HepG2 (cell line): Measurements from ENCODE around the gene RAC2. TPM values are rescaled to one million over a fixed set of nuclear protein-coding genes. Genes with fewer than 3 reads are reported as not detected.

Experiments used
- CREB1 ChIP-seq, 2 experiments: fragments of 450-650 bp in 1 of 2; IDR thresholded peaks; 2 replicates each; pipeline ENCODE4 v1.6.1; 2016 to 2017; ENCODE audit warnings: control low read depth in 1 of 2, mild to moderate bottlenecking in 1 of 2, missing compliant biosample characterization in 1 of 2, missing genetic modification characterization in 1 of 2
- HCFC1 ChIP-seq: fragments of 150-350 bp; IDR thresholded peaks from 2 replicates; pipeline ENCODE4 v1.6.1; 2014; ENCODE audit warnings: low read depth, low read length
- HNRNPLL ChIP-seq: fragments of 200-400 bp; formaldehyde crosslinking; IDR thresholded peaks from 2 replicates; pipeline ENCODE4 v1.6.1; 2017; ENCODE audit warnings: mild to moderate bottlenecking, low read depth, low read length; ENCODE audit not compliant: poor library complexity, severe bottlenecking
- KAT2B ChIP-seq: fragments of 150-350 bp; IDR thresholded peaks from 2 replicates; pipeline ENCODE4 v1.6.1; 2014; ENCODE audit warnings: low read depth, low read length, borderline replicate concordance
- KLF9 ChIP-seq: IDR thresholded peaks from 2 replicates; pipeline ENCODE4 v1.6.1; 2016; ENCODE audit warnings: low read depth
- MBNL3 ChIP-seq: fragments of 250-450 bp; sonication (Bioruptor Pico); conservative IDR thresholded peaks from 2 replicates; pipeline ENCODE4 v1.8.0; 2022; ENCODE audit warnings: mild to moderate bottlenecking, inconsistent platforms
- RARG ChIP-seq: sonication (generic); formaldehyde crosslinking; IDR thresholded peaks from 2 replicates; pipeline ENCODE4 v1.4.0; 2020; ENCODE audit warnings: low read depth, mild to moderate bottlenecking, missing genetic modification reagents
- RBFOX2 ChIP-seq: fragments of 200-400 bp; formaldehyde crosslinking; IDR thresholded peaks from 2 replicates; pipeline ENCODE4 v1.6.1; 2017; ENCODE audit warnings: low read depth, mild to moderate bottlenecking, low read length
- SRSF1 ChIP-seq: fragments of 200-400 bp; formaldehyde crosslinking; optimal IDR thresholded peaks from 2 replicates; pipeline ENCODE3; 2017; ENCODE audit warnings: mild to moderate bottlenecking, low read depth, low read length, moderate library complexity
- SUZ12 ChIP-seq: fragments of 150-350 bp; IDR thresholded peaks from 2 replicates; pipeline ENCODE4 v1.6.1; 2014; ENCODE audit warnings: low read depth, low read length
- TBL1XR1 ChIP-seq: fragments of 150-350 bp; IDR thresholded peaks from 2 replicates; pipeline ENCODE4 v1.6.1; 2014; ENCODE audit warnings: borderline replicate concordance, low read length; ENCODE audit not compliant: partially characterized antibody
- ZFP37 ChIP-seq: sonication (generic); formaldehyde crosslinking; IDR thresholded peaks from 2 replicates; pipeline ENCODE4 v1.4.0; 2020; ENCODE audit warnings: missing genetic modification reagents, borderline replicate concordance
- ZIK1 ChIP-seq: sonication (generic); formaldehyde crosslinking; IDR thresholded peaks from 2 replicates; pipeline ENCODE4 v1.5.0; 2020; ENCODE audit warnings: mild to moderate bottlenecking, low read depth, missing genetic modification reagents, borderline replicate concordance
- ZNF160 ChIP-seq: sonication (generic); formaldehyde crosslinking; IDR thresholded peaks from 2 replicates; pipeline ENCODE4 v1.8.0; 2022; ENCODE audit warnings: mild to moderate bottlenecking, inconsistent platforms, missing genetic modification reagents
- ZNF296 ChIP-seq: sonication (generic); formaldehyde crosslinking; conservative IDR thresholded peaks from 2 replicates; pipeline ENCODE4 v1.5.0; 2020; ENCODE audit warnings: mild to moderate bottlenecking, missing genetic modification reagents
- ZNF550 ChIP-seq: sonication (generic); formaldehyde crosslinking; IDR thresholded peaks from 2 replicates; pipeline ENCODE4 v1.4.0; 2020; ENCODE audit warnings: mild to moderate bottlenecking, missing genetic modification reagents, borderline replicate concordance
- ZNF672 ChIP-seq: sonication (generic); formaldehyde crosslinking; IDR thresholded peaks from 2 replicates; pipeline ENCODE4 v1.8.1; 2022; ENCODE audit warnings: missing genetic modification reagents
- ZNF780A ChIP-seq: sonication (generic); formaldehyde crosslinking; IDR thresholded peaks from 2 replicates; pipeline ENCODE4 v1.8.0; 2022; ENCODE audit warnings: mild to moderate bottlenecking, missing genetic modification reagents, moderate library complexity
- polyA plus RNA-seq, 8 experiments: library from polyadenylated mRNA; depleted of rRNA in 3 of 8; stranded (reverse) in 7 of 8; unstranded in 1 of 8; fragments of >200 nt; fragmentation: Illumina TruSeq in 4 of 8; extraction: Trizol in 4 of 8; gene quantifications; 2 replicates each; pipeline versions ENCODE4 v1.2.1 to v1.2.3, GENCODE V29; 2011 to 2016; ENCODE audit warnings: low read depth in 4 of 8, missing spikeins in 1 of 8, mixed read lengths in 1 of 8; ENCODE audit not compliant: insufficient read depth in 1 of 8
- total RNA-seq, 5 experiments: library from RNA; depleted of rRNA; stranded (reverse); fragments of >200 nt; fragmentation: Illumina TruSeq; extraction: Trizol; gene quantifications; 2 replicates each; pipeline ENCODE4 v1.2.3, GENCODE V29; 2016; ENCODE audit warnings: low read depth in 1 of 5
- TF ChIP-seq, protein P1 (sequence below), 2 experiments: IDR thresholded peaks; 2 replicates each; pipeline ENCODE4 v1.6.1; 2011 to 2012; ENCODE audit warnings: low read length in 2 of 2, borderline replicate concordance in 1 of 2, low read depth in 1 of 2, mild to moderate bottlenecking in 1 of 2, moderate library complexity in 1 of 2
- TF ChIP-seq, protein P2 (sequence below): sonication (generic); formaldehyde crosslinking; conservative IDR thresholded peaks from 2 replicates; pipeline ENCODE4 v1.8.1; 2023; ENCODE audit warnings: missing genetic modification reagents
- TF ChIP-seq, protein P3 (sequence below): IDR thresholded peaks from 2 replicates; pipeline ENCODE4 v1.6.1; 2018; ENCODE audit warnings: missing genetic modification reagents, mild to moderate bottlenecking, missing compliant biosample characterization
- TF ChIP-seq, protein P4 (sequence below): sonication (generic); formaldehyde crosslinking; IDR thresholded peaks from 2 replicates; pipeline ENCODE4 v1.8.0; 2022; ENCODE audit warnings: mild to moderate bottlenecking, missing genetic modification reagents, borderline replicate concordance

RAC2 gene
- total and polyA plus RNA-seq, 2 of the 13 experiments (the other 11 are each of a cell fraction or from before 2014, with no cell fraction given) = 0.73 TPM; not detected in 1

DNA sequence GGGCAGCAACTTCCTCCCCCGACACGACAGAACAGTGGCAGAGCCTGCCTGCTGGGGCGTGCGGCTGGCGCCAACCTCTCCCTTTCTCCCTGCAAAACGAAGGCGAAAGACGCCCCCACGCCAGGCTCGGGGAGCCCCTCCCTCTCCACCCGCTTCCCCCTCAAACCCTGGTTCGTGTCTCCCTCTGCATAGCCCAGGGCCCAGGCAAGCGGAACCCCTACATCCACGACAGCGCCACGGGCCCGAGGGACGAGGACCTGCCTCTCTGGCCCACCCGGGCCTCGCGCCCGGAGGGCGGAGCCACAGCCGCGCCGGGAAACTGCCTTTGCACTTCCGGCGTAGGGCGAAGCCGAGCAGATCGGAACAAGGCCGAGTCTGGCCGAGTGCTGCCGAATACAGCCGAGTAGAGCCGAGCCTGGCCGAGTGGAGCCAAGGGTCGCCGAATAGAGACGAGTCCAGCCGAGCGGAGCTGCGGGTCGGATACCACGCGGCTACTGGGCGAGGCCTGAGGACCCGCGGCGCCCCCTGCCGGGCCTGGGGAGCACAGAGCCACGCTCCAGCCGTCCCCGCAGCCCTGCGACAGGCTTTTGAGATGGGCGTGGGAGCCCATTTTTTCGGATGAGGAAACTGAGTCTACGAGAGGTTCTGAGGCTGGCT lies 44.8 kb downstream of the RAC2 start (continued):
- TF ChIP-seq, protein P1, sequence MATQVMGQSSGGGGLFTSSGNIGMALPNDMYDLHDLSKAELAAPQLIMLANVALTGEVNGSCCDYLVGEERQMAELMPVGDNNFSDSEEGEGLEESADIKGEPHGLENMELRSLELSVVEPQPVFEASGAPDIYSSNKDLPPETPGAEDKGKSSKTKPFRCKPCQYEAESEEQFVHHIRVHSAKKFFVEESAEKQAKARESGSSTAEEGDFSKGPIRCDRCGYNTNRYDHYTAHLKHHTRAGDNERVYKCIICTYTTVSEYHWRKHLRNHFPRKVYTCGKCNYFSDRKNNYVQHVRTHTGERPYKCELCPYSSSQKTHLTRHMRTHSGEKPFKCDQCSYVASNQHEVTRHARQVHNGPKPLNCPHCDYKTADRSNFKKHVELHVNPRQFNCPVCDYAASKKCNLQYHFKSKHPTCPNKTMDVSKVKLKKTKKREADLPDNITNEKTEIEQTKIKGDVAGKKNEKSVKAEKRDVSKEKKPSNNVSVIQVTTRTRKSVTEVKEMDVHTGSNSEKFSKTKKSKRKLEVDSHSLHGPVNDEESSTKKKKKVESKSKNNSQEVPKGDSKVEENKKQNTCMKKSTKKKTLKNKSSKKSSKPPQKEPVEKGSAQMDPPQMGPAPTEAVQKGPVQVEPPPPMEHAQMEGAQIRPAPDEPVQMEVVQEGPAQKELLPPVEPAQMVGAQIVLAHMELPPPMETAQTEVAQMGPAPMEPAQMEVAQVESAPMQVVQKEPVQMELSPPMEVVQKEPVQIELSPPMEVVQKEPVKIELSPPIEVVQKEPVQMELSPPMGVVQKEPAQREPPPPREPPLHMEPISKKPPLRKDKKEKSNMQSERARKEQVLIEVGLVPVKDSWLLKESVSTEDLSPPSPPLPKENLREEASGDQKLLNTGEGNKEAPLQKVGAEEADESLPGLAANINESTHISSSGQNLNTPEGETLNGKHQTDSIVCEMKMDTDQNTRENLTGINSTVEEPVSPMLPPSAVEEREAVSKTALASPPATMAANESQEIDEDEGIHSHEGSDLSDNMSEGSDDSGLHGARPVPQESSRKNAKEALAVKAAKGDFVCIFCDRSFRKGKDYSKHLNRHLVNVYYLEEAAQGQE (IDR thresholded peaks at IDR 0.05; ENCODE audit: borderline replicate concordance in 1 of 2, low read depth in 1 of 2, low read length in 2 of 2) = no peak; a peak in 1 of 4 replicates
- TF ChIP-seq ZNF780A = no peak; the same call in 1 of the 2 replicates
- TF ChIP-seq KAT2B = no peak
- TF ChIP-seq, protein P2, sequence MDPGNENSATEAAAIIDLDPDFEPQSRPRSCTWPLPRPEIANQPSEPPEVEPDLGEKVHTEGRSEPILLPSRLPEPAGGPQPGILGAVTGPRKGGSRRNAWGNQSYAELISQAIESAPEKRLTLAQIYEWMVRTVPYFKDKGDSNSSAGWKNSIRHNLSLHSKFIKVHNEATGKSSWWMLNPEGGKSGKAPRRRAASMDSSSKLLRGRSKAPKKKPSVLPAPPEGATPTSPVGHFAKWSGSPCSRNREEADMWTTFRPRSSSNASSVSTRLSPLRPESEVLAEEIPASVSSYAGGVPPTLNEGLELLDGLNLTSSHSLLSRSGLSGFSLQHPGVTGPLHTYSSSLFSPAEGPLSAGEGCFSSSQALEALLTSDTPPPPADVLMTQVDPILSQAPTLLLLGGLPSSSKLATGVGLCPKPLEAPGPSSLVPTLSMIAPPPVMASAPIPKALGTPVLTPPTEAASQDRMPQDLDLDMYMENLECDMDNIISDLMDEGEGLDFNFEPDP (CRISPR knock-in tag) = no peak
- no peak for TF ChIP-seq ZIK1 (CRISPR knock-in tag)
- peak; percentile 47 for TF ChIP-seq SRSF1
- TF ChIP-seq TBL1XR1 = no peak
- TF ChIP-seq ZFP37 (CRISPR knock-in tag) = peak; percentile 61; the same call in 1 of the 2 replicates
- no peak for TF ChIP-seq KLF9 (CRISPR knock-in tag)
- no peak for TF ChIP-seq ZNF160 (CRISPR knock-in tag)
- no peak for TF ChIP-seq RARG (CRISPR knock-in tag)
- TF ChIP-seq, protein P3, sequence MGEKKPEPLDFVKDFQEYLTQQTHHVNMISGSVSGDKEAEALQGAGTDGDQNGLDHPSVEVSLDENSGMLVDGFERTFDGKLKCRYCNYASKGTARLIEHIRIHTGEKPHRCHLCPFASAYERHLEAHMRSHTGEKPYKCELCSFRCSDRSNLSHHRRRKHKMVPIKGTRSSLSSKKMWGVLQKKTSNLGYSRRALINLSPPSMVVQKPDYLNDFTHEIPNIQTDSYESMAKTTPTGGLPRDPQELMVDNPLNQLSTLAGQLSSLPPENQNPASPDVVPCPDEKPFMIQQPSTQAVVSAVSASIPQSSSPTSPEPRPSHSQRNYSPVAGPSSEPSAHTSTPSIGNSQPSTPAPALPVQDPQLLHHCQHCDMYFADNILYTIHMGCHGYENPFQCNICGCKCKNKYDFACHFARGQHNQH = peak; percentile 80
- TF ChIP-seq CREB1 (IDR thresholded peaks at IDR 0.05) = 0 out of 2 replicates have a peak, but pooled peaks have one; percentile 23
- TF ChIP-seq CREB1 (CRISPR knock-in tag; IDR thresholded peaks at IDR 0.05) = no peak
- no peak for TF ChIP-seq SUZ12
- TF ChIP-seq, protein P4, sequence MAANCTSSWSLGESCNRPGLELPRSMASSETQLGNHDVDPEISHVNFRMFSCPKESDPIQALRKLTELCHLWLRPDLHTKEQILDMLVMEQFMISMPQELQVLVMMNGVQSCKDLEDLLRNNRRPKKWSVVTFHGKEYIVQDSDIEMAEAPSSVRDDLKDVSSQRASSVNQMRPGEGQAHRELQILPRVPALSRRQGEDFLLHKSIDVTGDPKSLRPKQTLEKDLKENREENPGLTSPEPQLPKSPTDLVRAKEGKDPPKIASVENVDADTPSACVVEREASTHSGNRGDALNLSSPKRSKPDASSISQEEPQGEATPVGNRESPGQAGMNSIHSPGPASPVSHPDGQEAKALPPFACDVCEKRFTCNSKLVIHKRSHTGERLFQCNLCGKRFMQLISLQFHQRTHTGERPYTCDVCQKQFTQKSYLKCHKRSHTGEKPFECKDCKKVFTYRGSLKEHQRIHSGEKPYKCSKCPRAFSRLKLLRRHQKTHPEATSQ = no peak
- peak; percentile 73; the same call in 1 of the 2 replicates for TF ChIP-seq ZNF296 (CRISPR knock-in tag)
- TF ChIP-seq RBFOX2 = peak; percentile 98
- peak; percentile 80 for TF ChIP-seq HNRNPLL
- TF ChIP-seq ZNF672 = no peak
- no peak; the same call in 1 of the 2 replicates for TF ChIP-seq HCFC1
- no peak for TF ChIP-seq ZNF550
- TF ChIP-seq MBNL3 (CRISPR knock-in tag) = no peak
